K562 (cell line): ENCODE data around the gene ZNF787. TPM values are rescaled to one million over a fixed set of nuclear protein-coding genes. Genes with fewer than 3 reads are reported as not detected.

Experiments
- GATAD2B ChIP-seq: fragments of 450-650 bp; IDR thresholded peaks from 2 replicates; pipeline ENCODE4 v1.6.1; 2017; ENCODE audit warnings: mild to moderate bottlenecking, borderline replicate concordance
- GTF2F1 ChIP-seq: IDR thresholded peaks from 2 replicates; pipeline ENCODE4 v1.6.1; 2011; ENCODE audit warnings: low read depth, low read length, improper control_type of control experiment
- HEY1 ChIP-seq: fragments of 250-450 bp; sonication (Bioruptor Pico); IDR thresholded peaks from 2 replicates; pipeline ENCODE4 v1.5.0; 2020; ENCODE audit warnings: mild to moderate bottlenecking, moderate library complexity, borderline replicate concordance
- ILF3 ChIP-seq: fragments of 450-650 bp; IDR thresholded peaks from 2 replicates; pipeline ENCODE4 v1.6.1; 2018; ENCODE audit warnings: antibody characterized with exemption, mild to moderate bottlenecking, moderate library complexity, borderline replicate concordance
- IRF9 ChIP-seq: fragments of 450-650 bp; IDR thresholded peaks from 2 replicates; pipeline ENCODE4 v1.6.1; 2016; ENCODE audit warnings: missing biosample characterization, missing genetic modification characterization
- KAT8 ChIP-seq: fragments of 450-650 bp; IDR thresholded peaks from 2 replicates; pipeline ENCODE4 v1.6.1; 2016; ENCODE audit warnings: low read depth, mild to moderate bottlenecking
- KDM2B ChIP-seq: fragments of 250-450 bp; sonication (Bioruptor Pico); IDR thresholded peaks from 2 replicates; pipeline ENCODE4 v1.8.0; 2021; ENCODE audit warnings: mild to moderate bottlenecking, moderate library complexity
- KLF1 ChIP-seq: fragments of 450-650 bp; IDR thresholded peaks from 2 replicates; pipeline ENCODE4 v1.6.1; 2016; ENCODE audit warnings: missing genetic modification characterization, missing compliant biosample characterization
- MAFK ChIP-seq: IDR thresholded peaks from 2 replicates; pipeline ENCODE4 v1.6.1; 2011; ENCODE audit warnings: low read length, improper control_type of control experiment
- MAZ ChIP-seq, 2 experiments: fragments of 450-650 bp in 1 of 2; sonication (generic) in 1 of 2; formaldehyde crosslinking; IDR thresholded peaks in 1 of 2; conservative IDR thresholded peaks in 1 of 2; 2 replicates each; pipeline versions ENCODE4 v1.4.0 to v1.5.0; 2020; ENCODE audit warnings: mild to moderate bottlenecking in 1 of 2, missing genetic modification reagents in 1 of 2
- MTA2 ChIP-seq: fragments of 450-650 bp; IDR thresholded peaks from 2 replicates; pipeline ENCODE4 v1.6.1; 2016; ENCODE audit warnings: low read depth
- PHB2 ChIP-seq: fragments of 450-650 bp; IDR thresholded peaks from 2 replicates; pipeline ENCODE4 v1.6.1; 2017; ENCODE audit warnings: low read depth
- ZBTB1 ChIP-seq: sonication (generic); formaldehyde crosslinking; IDR thresholded peaks from 2 replicates; pipeline ENCODE4 v1.8.1; 2023; ENCODE audit warnings: missing genetic modification reagents, low read depth, mild to moderate bottlenecking, borderline replicate concordance
- ZNF121 ChIP-seq: sonication (generic); formaldehyde crosslinking; conservative IDR thresholded peaks from 2 replicates; pipeline ENCODE4 v1.8.0; 2022; ENCODE audit warnings: missing genetic modification reagents
- ZNF224 ChIP-seq: sonication (generic); formaldehyde crosslinking; IDR thresholded peaks from 2 replicates; pipeline ENCODE4 v1.8.0; 2022; ENCODE audit warnings: mild to moderate bottlenecking, missing genetic modification reagents
- ZNF3 ChIP-seq: fragments of 250-450 bp; sonication (Bioruptor Pico); IDR thresholded peaks from 2 replicates; pipeline ENCODE4 v1.5.0; 2021; ENCODE audit warnings: mild to moderate bottlenecking, moderate library complexity
- ZNF444 ChIP-seq: fragments of 250-450 bp; sonication (Bioruptor Pico); IDR thresholded peaks from 2 replicates; pipeline ENCODE4 v1.4.0; 2020; ENCODE audit warnings: mild to moderate bottlenecking, moderate library complexity
- ZNF696 ChIP-seq: fragments of 250-450 bp; sonication (Bioruptor Pico); conservative IDR thresholded peaks from 2 replicates; pipeline ENCODE4 v1.4.0; 2020; ENCODE audit warnings: mild to moderate bottlenecking, moderate library complexity
- polyA plus RNA-seq, 8 experiments: library from polyadenylated mRNA; depleted of rRNA in 4 of 8; stranded (reverse) in 5 of 8; unstranded in 3 of 8; fragments of >200 nt; fragmentation: Nextera tagmentation in 2 of 8; fragmentation: Illumina TruSeq in 1 of 8; extraction: Ambion mirVana in 2 of 8; extraction: Trizol in 1 of 8; gene quantifications; 2 replicates each; pipeline versions ENCODE4 v1.2.1 to v1.2.3, GENCODE V29; 2011 to 2014; ENCODE audit warnings: inconsistent platforms in 1 of 8, missing spikeins in 1 of 8
- total RNA-seq, 7 experiments: library from RNA; depleted of rRNA in 6 of 7; stranded (reverse); fragments of >200 nt in 6 of 7; fragmentation: Illumina TruSeq in 2 of 7; extraction: Trizol in 2 of 7; gene quantifications; 2 replicates each; pipeline versions ENCODE4 v1.2.1 to v1.2.3, GENCODE V29; 2011 to 2021; ENCODE audit warnings: low replicate concordance in 1 of 7
- TF ChIP-seq, protein P1 (sequence below): IDR thresholded peaks from 3 replicates; pipeline ENCODE4 v1.6.1; 2011; ENCODE audit warnings: borderline replicate concordance, mild to moderate bottlenecking, moderate library complexity; ENCODE audit not compliant: insufficient read length; ENCODE audit errors: extremely low read depth
- TF ChIP-seq, protein P2 (sequence below): fragments of 450-650 bp; formaldehyde crosslinking; IDR thresholded peaks from 2 replicates; pipeline ENCODE4 v1.4.0; 2020; ENCODE audit warnings: mild to moderate bottlenecking, moderate library complexity
- TF ChIP-seq, protein P3 (sequence below): IDR thresholded peaks from 2 replicates; pipeline ENCODE4 v1.6.1; 2011; ENCODE audit not compliant: insufficient read length; ENCODE audit errors: extremely low read depth

The ZNF787 gene
- total and polyA plus RNA-seq, 9 of the 15 experiments (the other 6 are each of a cell fraction or from before 2014, with no cell fraction given) = 0.45 to 77.6 (median 7.3) TPM

- TF ChIP-seq, protein P1, sequence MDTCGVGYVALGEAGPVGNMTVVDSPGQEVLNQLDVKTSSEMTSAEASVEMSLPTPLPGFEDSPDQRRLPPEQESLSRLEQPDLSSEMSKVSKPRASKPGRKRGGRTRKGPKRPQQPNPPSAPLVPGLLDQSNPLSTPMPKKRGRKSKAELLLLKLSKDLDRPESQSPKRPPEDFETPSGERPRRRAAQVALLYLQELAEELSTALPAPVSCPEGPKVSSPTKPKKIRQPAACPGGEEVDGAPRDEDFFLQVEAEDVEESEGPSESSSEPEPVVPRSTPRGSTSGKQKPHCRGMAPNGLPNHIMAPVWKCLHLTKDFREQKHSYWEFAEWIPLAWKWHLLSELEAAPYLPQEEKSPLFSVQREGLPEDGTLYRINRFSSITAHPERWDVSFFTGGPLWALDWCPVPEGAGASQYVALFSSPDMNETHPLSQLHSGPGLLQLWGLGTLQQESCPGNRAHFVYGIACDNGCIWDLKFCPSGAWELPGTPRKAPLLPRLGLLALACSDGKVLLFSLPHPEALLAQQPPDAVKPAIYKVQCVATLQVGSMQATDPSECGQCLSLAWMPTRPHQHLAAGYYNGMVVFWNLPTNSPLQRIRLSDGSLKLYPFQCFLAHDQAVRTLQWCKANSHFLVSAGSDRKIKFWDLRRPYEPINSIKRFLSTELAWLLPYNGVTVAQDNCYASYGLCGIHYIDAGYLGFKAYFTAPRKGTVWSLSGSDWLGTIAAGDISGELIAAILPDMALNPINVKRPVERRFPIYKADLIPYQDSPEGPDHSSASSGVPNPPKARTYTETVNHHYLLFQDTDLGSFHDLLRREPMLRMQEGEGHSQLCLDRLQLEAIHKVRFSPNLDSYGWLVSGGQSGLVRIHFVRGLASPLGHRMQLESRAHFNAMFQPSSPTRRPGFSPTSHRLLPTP = no peak
- TF ChIP-seq KLF1 (no peak), IRF9 (tag) (no peak), ZNF3 (CRISPR knock-in tag) (no peak), ZNF121 (CRISPR knock-in tag) (no peak), GATAD2B (no peak), ZBTB1 (CRISPR knock-in tag) (no peak), KDM2B (no peak), GTF2F1 (no peak), ZNF696 (no peak), MAFK (no peak), HEY1 (no peak), MAZ (CRISPR knock-in tag; conservative IDR thresholded peaks at IDR 0.05 in 1 of 2, IDR thresholded peaks at IDR 0.05 in 1 of 2) (peak; percentile 43 to 80), ZNF224 (CRISPR knock-in tag) (no peak), MTA2 (no peak), ZNF444 (CRISPR knock-in tag) (peak; percentile 81), KAT8 (no peak), PHB2 (no peak), ILF3 (no peak)
- TF ChIP-seq, protein P2, sequence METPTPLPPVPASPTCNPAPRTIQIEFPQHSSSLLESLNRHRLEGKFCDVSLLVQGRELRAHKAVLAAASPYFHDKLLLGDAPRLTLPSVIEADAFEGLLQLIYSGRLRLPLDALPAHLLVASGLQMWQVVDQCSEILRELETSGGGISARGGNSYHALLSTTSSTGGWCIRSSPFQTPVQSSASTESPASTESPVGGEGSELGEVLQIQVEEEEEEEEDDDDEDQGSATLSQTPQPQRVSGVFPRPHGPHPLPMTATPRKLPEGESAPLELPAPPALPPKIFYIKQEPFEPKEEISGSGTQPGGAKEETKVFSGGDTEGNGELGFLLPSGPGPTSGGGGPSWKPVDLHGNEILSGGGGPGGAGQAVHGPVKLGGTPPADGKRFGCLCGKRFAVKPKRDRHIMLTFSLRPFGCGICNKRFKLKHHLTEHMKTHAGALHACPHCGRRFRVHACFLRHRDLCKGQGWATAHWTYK (CRISPR knock-in tag) = 0 out of 2 replicates have a peak, but pooled peaks have one; percentile 86
- TF ChIP-seq, protein P3, sequence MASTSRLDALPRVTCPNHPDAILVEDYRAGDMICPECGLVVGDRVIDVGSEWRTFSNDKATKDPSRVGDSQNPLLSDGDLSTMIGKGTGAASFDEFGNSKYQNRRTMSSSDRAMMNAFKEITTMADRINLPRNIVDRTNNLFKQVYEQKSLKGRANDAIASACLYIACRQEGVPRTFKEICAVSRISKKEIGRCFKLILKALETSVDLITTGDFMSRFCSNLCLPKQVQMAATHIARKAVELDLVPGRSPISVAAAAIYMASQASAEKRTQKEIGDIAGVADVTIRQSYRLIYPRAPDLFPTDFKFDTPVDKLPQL = no peak
Observed at GRCh38 chr19:56140583-56141416, 19.7 kb upstream of the ZNF787 start, which contains the start of gene ZNF444 (continued).
